LHCN-M2 (cell line): ENCODE measurements around the gene AGXT2. TPM values are rescaled to one million over a fixed set of nuclear protein-coding genes. Genes with fewer than 3 reads are reported as not detected.
A peak's percentile ranks its signal among the peaks of the same experiment; 100 is the strongest.

Experiments
- DNase-seq: peaks from one replicate; pipeline ENCODE4 v3.0.0-alpha.2; 2012; ENCODE audit warnings: low read depth
- polyA plus RNA-seq: library from polyadenylated mRNA; unstranded; fragments of >200 nt; gene quantifications from one replicate; pipeline ENCODE4 v1.2.1, GENCODE V29; 2012; ENCODE audit warnings: missing spikeins
- total RNA-seq: library from RNA; depleted of rRNA; stranded (reverse); fragments of >200 nt; gene quantifications from 2 replicates; pipeline ENCODE4 v1.2.3, GENCODE V29; 2014; rRNA removed

Gene AGXT2, protein sequence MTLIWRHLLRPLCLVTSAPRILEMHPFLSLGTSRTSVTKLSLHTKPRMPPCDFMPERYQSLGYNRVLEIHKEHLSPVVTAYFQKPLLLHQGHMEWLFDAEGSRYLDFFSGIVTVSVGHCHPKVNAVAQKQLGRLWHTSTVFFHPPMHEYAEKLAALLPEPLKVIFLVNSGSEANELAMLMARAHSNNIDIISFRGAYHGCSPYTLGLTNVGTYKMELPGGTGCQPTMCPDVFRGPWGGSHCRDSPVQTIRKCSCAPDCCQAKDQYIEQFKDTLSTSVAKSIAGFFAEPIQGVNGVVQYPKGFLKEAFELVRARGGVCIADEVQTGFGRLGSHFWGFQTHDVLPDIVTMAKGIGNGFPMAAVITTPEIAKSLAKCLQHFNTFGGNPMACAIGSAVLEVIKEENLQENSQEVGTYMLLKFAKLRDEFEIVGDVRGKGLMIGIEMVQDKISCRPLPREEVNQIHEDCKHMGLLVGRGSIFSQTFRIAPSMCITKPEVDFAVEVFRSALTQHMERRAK
- not detected in 2 replicates for total RNA-seq
- not detected for polyA plus RNA-seq

DNA sequence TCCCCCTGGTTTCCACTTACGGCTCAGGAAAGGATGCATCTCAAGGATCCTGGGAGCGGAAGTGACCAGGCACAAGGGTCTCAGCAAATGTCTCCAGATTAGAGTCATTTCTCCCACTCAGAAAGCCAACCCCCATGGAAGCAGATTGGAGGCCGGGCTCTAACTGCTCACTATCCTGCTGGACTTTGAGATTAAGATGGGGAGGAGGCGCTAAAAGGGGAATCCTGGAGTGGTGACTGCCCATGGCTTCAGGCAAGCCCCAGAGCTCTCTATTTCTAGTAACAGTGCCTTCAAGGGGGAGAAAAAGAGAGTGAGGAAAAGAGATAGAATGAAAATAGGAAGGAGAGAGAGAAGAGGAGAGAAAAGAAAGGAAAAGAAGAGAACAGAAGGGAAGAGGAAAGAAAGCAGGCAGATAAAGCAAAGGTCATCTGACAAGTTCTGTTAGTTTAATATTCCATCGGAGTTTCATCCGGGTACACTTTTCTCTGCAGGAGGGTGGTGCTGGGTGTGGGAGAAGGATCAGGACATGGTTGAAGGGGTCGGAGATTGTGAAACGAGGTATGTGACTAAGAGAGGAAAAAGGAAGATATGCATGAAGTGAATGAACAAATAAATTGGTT lies at the start of gene AGXT2:
Gene AGXT2, minus strand, starts transcription at position 165 of the 620 bp plus-strand sequence. Its CDS starts 57 bp downstream, at position 108.
- DNase-seq = no peak

DNA sequence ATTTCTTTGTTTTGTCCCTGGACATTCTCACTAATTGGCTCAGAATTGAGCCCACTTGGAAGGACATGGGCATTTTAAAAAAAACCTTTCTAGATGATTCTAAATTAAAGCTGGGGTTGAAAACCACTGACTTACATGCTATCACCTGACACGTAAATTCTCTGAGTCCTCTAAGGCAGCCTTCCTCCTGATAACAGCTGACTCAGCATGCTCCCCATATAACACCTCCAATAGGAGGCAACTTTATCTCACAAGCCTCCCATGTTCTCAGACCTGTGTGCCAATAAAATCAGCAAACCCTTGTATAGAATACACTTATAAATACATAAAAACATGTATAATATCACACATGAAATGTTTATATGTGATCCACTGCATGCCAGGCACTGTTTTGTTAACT lies 49.2 kb upstream of the AGXT2 start:
- no peak for DNase-seq

DNA sequence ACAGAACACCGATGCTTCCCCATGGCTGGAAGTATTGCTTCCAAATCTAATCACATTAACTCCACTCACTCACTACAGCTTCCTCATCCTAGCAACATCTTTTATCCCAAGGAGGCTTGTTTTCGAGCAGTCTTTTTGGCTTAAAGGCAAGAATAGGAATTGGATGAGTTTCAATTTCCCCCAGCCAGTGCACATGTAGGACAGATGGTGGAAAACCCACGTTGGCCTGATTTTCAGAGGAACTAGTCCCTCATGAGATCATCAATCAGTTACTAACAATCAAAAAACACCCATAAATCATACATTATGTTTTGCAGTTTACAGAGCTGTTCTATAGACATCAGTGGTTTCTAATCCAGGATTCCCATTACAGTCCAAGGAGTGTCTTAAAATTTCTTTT lies 48.5 kb upstream of the AGXT2 start:
- no peak for DNase-seq

DNA sequence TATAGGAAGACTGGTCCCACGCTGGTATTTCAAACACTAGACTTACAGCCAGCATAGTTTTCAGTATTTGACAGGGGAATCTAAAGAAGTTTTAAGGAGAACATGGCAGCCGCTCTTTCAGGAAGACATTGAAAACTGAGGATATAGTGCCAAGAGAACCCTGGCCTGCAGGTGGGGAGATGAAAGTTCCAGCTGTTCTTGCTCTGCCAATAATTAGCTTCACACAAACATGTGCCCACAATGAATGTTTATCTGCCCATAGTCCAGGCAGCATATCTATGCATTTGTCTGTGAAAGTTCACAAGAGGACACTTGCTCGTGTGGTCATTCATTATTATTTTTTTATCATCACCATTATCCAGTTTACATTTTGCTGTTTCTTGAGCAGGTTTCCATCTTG lies 47.6 kb upstream of the AGXT2 start:
- no peak for DNase-seq

DNA sequence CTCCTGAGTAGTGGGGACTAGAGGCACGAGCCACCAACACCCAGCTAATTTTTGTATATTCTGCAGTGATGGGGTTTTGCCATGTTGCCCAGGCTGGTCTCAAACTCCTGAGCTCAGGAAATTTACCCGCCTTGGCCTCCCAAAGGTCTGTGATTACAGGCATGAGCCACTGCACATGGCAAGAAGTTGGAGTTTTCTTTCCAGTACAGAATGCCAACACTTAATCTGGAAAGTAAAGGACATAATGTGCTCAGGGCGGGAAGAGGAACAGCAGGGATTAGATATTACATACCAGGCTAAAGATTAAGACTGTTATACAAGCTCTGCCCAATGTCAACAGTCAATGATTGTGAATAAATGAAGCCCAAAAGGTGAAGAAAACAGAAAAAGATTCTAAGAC lies 47.2 kb upstream of the AGXT2 start:
- no peak for DNase-seq

DNA sequence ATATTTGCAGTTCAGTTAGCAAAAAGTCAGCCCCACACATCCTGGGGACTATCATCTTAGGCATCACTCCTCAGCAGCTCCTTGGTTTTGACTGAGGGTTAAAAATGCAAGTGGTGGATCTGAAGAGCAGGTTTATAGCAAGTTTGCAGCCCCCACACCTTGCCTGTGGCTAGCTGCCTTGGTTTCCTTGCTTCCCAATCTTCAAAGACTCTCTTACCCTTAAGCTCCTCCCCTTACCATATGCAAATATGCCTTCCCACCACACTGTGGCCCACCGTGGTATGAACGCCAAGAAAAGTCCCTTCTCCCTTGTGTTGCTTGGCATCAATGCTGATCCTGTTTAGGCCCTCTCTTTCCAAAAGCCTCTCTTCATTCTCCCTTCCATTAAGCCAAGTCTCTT lies 45.0 kb upstream of the AGXT2 start:
- DNase-seq = no peak

DNA sequence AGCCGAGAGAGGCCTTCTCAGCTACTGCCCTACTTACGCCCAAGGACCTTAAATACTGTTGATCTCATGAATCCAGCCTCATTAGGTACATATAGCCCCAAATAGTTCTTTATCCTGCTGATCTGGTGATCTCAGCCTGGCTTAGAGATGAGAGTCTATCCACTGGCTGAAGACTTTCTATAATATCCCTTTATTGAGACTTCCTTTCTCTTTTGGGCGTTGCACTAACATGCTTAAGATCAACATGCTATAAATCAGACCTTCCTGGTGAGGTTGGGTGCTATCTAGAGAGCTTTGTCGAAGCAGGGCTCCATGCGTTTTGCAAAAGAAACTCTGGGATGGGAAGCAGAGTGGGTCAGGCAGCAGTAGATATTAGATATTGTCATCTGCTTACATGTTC lies 44.0 kb upstream of the AGXT2 start:
- no peak for DNase-seq

DNA sequence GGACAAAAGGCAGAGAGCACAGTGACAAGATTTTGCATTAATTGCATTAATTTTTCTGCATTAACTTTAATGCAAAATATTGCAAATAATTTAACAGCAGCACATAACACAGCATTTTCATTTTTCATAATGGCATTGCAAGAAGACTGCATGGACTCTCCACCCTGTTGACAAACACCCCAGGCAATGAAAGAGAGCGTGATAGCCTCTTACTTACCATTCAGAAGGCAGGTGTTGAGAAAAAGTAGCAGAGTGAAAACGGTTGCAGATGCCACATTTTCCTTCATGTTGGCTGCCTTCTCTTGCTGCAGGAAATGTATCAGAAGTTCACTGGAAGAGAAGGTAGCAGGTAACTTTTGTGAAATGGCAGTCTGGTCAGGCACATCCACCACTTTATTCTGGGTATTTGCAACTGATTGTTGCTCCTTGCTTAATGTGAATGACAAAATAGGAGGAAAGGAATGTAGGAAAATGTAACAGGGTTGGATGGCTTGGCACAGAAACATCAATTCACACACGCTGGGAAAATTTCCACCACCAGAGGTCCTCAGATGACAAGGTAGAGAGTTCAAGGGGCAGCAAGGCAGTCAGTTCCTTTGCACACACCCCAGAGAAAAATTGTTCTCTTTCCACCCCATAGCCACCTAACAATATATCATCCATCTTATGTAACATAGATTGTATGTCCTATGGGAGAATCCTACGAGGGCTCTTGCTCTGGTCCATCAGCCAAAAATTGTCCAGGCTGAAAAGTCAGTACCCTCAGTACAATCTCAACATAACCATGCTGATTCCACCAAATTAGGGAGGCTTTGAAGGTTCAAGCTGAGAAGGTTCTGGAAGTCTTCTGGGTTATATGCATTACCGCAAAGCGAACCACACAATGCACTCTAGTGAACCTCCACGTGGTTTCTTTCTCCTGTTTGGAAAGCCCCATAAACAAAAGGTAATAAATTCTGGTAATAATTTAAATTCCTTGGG lies 41.9 kb upstream of the AGXT2 start:
- peak; percentile 62 for DNase-seq

DNA sequence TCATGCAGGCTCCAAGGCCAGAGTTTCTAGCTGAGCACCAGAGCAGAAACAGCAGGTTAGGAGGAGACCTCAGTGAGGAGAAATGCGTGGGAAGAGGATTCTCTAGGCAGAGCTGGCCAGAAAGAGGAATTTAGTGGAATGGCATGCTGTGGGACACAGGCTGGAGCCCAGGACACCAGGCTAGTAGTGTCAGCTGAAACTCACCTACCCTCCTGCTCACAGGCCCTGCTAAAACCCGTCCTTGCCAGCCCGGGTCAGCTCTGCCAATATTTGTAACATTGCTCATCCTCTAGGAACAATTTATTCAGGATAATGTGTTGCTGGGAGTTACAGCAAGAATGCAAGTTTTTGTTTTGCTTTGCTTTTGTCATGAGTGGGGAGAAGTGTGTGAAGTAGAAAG lies 40.2 kb upstream of the AGXT2 start:
- peak; percentile 32 for DNase-seq

DNA sequence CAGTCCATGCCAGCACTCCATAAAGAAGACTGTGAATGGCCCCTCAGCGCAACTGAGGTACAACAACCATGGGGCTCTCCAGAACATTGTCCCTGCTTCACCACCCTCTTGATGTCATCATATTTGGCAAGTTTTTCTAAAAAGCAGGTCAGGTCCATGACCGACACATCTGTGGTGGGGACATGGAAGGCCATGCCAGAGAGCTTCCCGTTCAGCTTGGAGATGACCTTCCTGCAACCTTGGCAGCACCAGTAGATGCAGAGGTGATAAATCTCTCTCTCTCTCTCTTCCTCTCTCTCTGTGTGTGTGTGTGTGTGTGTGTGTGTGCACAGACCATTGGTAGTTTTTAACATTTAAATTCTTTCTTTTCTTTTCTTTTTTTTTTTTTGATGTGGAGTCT lies 35.4 kb upstream of the AGXT2 start:
- no peak for DNase-seq

DNA sequence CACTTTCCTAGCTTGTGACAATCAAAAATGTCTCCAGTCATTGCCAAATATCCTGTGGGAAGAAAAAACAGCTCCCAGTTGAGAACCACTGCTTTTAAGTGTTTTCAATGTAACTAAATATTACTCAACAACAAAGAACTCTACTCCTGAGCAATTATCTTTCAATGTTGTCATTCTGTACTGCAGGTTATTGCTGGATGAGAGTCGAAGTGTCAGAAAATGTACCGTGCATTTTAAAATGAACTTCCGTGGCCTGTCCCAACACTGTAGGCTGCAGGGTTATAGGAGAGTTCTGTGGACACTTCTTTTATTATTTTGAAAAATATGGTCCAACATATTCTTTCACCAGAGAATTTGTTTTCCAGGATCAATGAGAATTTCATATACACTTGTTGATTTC lies 34.8 kb upstream of the AGXT2 start:
- no peak for DNase-seq

DNA sequence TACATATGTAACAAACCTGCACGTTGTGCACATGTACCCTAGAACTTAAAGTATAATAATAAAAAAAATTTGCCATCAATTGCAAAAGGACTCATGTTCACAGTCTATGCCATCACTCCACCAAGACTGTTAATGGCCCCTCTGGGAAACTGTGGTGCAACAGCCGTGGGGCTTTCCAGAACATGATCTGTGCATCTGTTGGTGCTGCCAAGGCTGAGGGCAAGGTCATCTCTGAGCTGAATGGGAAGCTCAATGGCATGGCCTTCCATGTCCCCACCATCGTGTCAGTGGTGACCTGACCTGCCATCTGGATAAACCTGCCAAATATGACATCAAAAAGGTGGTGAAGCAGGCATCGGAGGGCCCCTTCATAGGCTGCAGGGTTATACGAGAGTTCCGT lies 33.4 kb upstream of the AGXT2 start:
- no peak for DNase-seq

DNA sequence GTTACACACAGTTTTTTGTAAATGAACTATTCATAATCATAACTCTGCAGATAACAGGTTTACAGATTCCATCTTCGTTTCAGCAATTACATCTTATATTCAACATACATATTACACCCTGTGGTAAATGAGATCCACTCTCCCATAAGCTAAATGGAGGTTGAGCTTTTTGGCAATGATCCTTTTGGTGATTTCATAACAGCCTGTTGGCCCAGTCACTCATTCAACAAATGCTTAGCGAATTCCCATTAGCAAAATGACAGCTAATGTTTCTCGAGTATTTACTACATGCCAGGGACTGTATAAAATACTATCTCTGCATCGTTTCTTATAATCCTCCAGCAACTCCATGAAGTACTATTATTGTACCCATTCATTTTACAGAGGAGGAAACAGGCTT lies 25.4 kb upstream of the AGXT2 start:
- DNase-seq = no peak

DNA sequence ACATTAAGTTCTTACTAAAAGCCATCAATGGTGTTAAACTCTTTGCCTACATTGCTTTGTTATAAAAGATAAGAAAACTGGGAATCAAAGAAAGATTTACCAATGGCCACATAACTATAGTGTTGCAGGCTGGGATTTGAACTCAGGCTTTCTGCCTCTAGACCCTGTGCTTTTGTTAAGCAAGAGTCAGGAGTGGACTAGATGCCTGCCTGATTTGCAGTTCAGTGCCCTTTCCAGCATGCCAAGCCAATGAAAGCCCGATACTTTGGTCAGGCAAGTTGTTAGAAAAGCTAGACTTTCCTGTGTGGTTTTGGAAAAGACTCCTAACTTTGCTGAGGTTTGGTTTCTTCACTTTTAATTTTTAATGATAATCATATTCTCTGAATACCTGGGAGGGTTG lies 21.4 kb upstream of the AGXT2 start:
- no peak for DNase-seq

DNA sequence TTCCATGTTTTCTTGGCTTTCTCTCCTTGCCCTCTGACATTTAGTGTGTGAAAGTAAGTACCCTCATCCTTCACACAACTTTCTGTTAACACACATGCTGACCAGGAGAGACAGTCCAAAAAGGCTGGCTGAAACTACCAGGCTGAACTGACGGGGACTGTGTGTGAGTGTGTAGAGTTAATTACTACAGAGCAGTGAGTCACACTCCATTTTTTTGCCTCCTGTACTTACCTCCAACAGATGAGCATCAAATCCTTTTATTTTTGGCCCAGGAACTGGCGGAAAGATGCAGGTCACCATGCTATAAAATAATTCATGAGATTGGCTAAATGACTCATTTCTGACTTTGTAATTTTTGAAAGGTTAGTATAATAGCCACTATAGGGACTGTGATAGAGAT lies 20.2 kb upstream of the AGXT2 start:
- DNase-seq = no peak

DNA sequence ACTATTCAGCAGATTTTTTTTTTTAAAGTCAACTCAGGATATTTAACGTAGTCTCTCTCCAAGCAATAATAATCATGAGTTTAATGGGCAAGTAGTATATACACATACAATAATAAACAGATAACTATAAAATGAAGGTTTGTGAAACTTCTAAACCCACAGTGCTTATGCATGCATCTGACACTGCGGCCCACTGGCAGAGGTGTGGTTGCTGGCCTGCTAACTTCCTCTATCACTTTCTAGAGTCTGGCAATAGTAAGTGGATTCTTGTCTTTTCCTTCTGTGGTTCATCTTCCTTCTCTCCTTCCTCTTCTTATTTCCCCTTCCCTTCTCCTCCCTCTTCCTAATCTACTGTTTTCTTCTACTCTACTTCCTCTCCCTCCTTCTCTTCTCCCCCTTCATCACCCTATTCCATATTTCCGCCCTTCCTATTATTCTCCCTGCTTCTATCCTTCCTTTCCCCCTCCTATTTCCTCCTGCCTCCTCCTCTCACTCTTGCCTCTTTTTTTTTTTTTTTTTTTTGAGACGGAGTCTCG lies 18.6 kb upstream of the AGXT2 start:
- DNase-seq = no peak

DNA sequence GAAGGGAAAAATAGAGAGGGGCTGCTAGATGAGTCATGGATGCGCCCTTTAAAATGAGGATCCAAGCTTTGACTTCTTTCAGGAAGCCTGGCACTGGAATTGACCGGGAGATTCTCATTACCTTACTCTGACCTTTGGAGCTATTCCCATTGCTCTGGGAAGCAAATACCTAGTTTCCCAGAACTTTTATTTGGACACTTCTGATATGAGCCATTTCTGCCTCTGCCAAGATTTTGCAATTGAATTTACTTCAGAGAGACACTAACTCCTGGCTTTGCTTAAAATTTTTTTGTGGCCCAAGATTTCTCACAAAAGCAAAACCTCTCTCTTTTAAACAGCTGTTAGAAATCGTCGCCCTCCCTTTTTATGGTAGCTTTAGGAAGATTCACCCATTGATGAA lies 15.7 kb upstream of the AGXT2 start:
- no peak for DNase-seq

DNA sequence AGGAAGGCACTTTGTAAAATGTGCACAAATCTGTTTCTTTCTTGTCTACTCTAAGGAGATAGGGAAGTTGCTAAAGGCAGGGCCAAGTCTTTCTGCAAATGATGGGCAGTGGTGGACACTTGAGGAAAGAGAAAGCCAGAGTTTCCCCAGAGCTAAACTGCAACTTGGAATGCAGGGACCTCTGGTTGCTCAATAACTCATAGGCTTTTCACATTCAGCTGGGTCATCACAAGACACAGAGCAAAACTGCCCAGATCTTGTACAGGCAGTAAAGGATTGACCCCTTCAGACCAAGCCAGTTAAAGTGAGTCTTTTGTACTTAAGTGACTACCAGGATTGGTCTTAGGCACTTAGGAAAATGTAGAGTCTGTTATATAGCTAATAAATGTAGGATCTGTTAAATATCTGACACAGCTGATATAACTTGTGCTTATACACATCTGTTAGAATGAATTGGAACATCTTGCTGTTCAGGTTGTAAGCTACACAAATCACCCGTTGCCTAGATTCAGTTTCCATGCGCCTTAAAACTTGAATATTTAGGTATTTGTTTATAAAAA lies 13.5 kb upstream of the AGXT2 start:
- DNase-seq = no peak

DNA sequence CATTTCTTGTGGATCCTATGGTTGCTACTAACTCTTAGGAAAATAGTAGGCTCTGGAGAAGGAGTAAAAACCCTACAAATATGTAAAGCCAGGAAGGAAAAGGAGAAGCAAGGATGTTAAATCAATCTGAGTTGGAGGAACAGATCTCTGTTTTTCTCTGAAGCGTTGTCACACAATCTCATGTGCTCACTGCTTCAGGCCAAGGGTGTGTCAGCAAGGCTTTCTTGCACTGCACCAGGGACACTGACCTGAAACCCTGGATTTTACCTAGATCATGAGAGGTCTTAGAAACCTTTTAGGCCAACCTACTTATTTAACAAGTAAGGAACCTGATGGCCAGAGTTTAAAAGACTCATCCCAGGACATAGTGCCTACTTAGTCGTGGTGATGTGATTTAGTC lies 12.5 kb upstream of the AGXT2 start:
- no peak for DNase-seq

DNA sequence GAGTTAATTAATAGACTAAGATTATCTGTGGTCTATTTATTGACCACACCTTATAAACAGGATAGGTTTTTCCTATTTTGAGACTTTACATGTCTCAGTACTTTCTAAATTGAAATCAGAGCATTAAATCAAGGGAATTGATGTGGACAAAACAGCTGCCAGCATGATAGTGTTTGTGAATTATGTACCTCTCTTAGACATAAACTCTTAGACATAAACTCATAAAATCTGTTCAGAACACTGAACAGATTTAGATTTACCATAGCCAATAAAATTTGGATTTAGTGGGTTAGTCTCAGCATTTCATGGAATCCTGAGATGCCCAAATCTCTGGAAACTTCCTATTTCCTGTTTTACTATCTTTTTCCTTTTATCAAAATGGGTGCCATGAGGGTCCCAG lies 11.5 kb upstream of the AGXT2 start:
- DNase-seq = no peak

DNA sequence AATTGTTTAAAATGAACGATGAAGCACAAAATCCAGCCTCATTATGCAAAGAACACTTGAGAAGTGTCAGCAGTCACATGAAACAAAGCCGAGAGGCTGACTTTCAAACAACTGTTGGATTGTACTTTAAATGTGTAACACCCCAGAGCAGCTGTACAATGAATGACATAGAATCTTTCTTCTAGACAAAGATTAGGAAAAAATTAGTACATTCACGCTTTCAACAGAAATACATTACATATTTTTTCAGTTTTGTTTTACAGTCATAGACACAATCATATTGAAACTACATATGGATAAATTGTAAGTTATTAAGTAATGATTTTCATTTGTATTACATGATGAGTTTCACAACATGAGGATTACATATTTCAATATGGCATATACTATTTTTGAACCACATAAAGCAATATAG lies 10.6 kb upstream of the AGXT2 start:
- DNase-seq = no peak
